ENCODE data around the gene KCNMB1. TPM values are rescaled to one million over a fixed set of nuclear protein-coding genes. Genes with fewer than 3 reads are reported as not detected.

KCNMB1 gene, protein sequence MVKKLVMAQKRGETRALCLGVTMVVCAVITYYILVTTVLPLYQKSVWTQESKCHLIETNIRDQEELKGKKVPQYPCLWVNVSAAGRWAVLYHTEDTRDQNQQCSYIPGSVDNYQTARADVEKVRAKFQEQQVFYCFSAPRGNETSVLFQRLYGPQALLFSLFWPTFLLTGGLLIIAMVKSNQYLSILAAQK
- 10 to 100 TPM in 1 of 3 donors, 1 to 10 TPM in 2; 1.5 to 59.1 (median 5.5) TPM for total RNA-seq
- long read RNA-seq, donor 1, full-length matches to known transcripts: 230 of 269 reads
- long read RNA-seq, donor 1, partial matches to known transcripts: 7 of 269 reads
- long read RNA-seq, donor 1, other reads (novel, unspliced or antisense): 32 of 269 reads
- long read RNA-seq, donor 2, full-length matches to known transcripts: 5 of 6 reads
- long read RNA-seq, donor 2, partial matches to known transcripts: 0 of 6 reads
- long read RNA-seq, donor 2, other reads (novel, unspliced or antisense): 1 of 6 reads

DNA sequence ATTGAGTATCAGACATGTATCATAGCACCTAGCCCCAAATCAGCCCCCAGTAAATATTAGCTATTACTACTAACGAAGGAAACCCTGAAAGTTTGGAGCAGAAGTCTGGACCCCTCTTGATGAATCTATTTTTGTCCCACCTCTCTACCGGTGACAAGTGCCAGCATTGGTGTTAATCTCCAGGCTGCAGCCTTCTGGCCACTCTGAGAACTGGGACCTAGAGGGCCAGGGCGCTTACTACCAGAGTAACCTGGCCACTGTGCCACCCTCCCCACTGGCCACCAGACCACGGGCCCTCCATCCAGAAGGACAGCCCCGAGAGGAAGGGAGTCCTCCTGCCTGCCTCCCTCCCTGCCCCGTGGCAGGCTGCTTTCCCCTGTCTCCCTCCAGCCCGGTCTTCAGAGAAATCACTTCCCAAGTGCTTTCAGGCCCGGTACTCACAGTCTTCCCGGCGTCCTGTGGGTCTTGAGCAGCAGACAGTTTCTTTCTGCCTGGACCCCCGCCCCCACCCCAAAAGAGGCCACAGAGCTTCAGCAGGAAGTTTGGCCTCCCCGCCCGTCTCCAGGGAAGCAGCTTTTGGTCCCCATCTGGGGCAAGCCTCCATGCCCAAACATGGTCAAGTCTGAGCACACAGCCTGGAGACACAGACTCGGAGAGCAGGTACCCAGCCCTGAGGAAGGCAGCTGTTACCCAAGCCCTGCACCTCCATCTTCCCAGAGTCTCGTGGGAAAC is at the start of gene KCNMB1:
KCNMB1 (minus strand) TSS at position 550 of the 732 bp plus-strand sequence. CDS start 3,920 bp downstream, outside the sequence.
- intact Hi-C loops (cut with DNase I, micrococcal nuclease): no loop called here
- Histone ChIP-seq H3K36me3 (ENCODE audit: low read depth) (no peaks in the 10 kb centered on the region), H3K4me1 (ENCODE audit: low read depth) (no peaks in the 10 kb centered on the region), H3K4me3 (no peak within 1 kb of the TSS), H3K9me3 (no peaks in the 10 kb centered on the region)
- no peak for DNase-seq
- TF ChIP-seq, protein P1, sequence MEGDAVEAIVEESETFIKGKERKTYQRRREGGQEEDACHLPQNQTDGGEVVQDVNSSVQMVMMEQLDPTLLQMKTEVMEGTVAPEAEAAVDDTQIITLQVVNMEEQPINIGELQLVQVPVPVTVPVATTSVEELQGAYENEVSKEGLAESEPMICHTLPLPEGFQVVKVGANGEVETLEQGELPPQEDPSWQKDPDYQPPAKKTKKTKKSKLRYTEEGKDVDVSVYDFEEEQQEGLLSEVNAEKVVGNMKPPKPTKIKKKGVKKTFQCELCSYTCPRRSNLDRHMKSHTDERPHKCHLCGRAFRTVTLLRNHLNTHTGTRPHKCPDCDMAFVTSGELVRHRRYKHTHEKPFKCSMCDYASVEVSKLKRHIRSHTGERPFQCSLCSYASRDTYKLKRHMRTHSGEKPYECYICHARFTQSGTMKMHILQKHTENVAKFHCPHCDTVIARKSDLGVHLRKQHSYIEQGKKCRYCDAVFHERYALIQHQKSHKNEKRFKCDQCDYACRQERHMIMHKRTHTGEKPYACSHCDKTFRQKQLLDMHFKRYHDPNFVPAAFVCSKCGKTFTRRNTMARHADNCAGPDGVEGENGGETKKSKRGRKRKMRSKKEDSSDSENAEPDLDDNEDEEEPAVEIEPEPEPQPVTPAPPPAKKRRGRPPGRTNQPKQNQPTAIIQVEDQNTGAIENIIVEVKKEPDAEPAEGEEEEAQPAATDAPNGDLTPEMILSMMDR (IDR thresholded peaks at IDR 0.05): no peak
- peak; percentile 33 for ATAC-seq

DNA sequence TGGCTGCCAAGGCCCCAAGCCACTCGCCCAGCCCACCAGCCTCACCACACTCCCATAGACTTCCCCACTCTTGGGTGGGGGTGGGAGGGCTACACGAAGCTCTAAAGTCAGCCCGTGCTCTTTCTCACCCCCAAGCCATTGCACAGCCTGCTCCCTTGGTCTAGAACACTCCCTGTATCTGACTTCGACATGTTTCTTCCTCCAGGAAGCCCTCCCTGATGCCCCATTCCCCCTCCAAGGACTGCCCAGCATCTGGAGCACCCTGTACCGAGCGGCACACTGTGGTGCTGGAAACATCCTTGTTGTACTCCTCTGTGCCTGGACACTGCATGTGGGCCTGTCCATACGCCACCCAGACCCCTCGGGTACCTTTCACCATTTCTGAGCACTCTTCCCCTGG is 49.4 kb upstream of the KCNMB1 start:
- DNase-seq (no peak), ATAC-seq (no peak)
- no peak overlapping the region for H3K4me3 ChIP-seq
- TF ChIP-seq, protein P1 (IDR thresholded peaks at IDR 0.05): no peak
- no peaks in the 10 kb centered on the region for H3K4me1 ChIP-seq (ENCODE audit: low read depth)
- H3K36me3 ChIP-seq (ENCODE audit: low read depth): no peaks in the 10 kb centered on the region
- H3K9me3 ChIP-seq: no peaks in the 10 kb centered on the region
- intact Hi-C loops (cut with DNase I, micrococcal nuclease): loop anchor here (5.0 to 10.0 kb wide), 2 partner anchors 186 to 189 kb away; no protein-coding TSS in a partner anchor

DNA sequence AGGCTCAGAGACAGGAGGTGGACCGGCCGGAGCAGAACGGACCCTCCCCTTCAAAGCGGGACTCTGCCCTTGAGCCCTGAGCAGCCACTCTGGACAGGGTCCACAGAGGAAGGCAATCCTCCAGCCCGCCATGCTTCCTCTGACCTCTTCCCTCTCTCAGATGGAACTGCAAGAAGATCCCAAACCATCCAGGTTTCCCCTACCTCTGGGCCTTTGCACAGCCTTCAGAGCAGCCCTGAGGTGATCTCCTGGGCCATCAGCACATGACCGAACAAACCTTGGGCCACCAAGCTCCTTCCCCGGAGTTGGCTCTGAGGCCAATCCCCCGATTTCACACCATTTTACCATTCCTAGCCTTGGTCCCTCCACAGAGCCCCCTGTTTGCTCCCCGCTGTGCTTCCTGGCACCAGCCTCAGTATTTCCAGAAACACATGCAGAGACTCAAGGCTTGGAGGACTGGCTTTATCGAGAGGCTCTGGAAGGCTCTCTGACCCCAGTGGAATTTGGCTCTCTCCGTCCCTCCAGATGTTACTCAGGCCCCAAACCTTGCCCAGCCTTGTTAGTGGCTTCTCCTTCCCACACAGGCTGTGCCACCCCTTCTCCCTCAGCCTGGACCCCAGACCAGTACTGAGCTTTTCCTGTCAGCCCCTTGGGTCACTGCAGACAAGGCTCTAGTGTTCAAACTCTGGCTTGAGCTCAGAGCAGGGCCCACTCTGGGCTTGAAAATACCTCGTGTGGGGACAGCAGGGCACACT is 48.6 kb upstream of the KCNMB1 start:
- no peak for ATAC-seq
- intact Hi-C loops (cut with DNase I, micrococcal nuclease): loop anchor here (5.0 to 10.0 kb wide), 2 partner anchors 187 to 190 kb away; no protein-coding TSS in a partner anchor
- TF ChIP-seq, protein P1 (IDR thresholded peaks at IDR 0.05): no peak

DNA sequence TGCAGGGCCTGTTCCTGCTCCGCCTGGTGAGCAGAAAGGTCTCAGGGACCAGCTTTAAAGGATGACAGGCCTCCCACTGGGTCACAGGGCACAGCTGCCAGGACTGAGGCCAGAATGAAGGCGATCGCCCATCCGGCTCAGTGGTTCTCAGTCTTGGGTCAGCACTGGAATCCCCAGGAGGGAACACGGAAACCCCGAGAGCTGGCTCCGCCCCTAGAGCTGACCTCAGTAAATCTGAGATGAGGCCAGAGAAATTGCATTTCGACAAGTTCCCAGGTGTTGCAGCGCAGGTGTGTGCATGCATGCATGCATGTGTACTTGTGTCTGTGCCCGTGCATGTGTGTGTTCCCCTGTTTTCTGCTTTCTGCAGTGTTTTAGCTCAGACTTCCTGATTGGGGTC is 47.2 kb upstream of the KCNMB1 start:
- ATAC-seq (no peak), DNase-seq (no peak)
- no peak overlapping the region for H3K4me3 ChIP-seq
- H3K36me3 ChIP-seq (ENCODE audit: low read depth): no peaks in the 10 kb centered on the region
- H3K4me1 ChIP-seq (ENCODE audit: low read depth): no peaks in the 10 kb centered on the region
- intact Hi-C loops (cut with DNase I, micrococcal nuclease): loop anchor here (5.0 to 10.0 kb wide), 2 partner anchors 188 to 191 kb away; no protein-coding TSS in a partner anchor
- TF ChIP-seq, protein P1 (IDR thresholded peaks at IDR 0.05): no peak
- H3K9me3 ChIP-seq: no peaks in the 10 kb centered on the region

More for the DNA sequence above, 48.6 kb upstream of the KCNMB1 start:
- Histone ChIP-seq H3K4me3 (no peak overlapping the region), H3K36me3 (ENCODE audit: low read depth) (no peaks in the 10 kb centered on the region), H3K9me3 (no peaks in the 10 kb centered on the region), H3K4me1 (ENCODE audit: low read depth) (no peaks in the 10 kb centered on the region)
- no peak for DNase-seq
